CD8-positive, alpha-beta memory T cell (primary cell): Measurements from ENCODE around the gene OSBPL1A. TPM values are rescaled to one million over a fixed set of nuclear protein-coding genes. Genes with fewer than 3 reads are reported as not detected.
"Not testable (repeated sequence)": the region's sequence is repeated elsewhere in the genome, so short reads cannot be mapped to it uniquely, and the experiment has no call there.

ENCODE experiments used
- CTCF ChIA-PET: fragments of 350-600 bp; sonication (Branson Sonifier 250); formaldehyde crosslinking; loops from one replicate; lab custom pipeline; 2021; ENCODE audit warnings: antibody characterized with exemption; lab: Charles Lee
- POLR2A ChIA-PET: fragments of 350-600 bp; sonication (Branson Sonifier 250); formaldehyde crosslinking; loops from one replicate; lab custom pipeline; 2021; ENCODE audit warnings: antibody characterized with exemption; lab: Charles Lee
- DNase-seq, 5 donors: peaks; one replicate each; pipeline versions ENCODE4 v3.0.0 to v3.0.0-alpha.2; 2020 to 2022; ENCODE audit warnings: mixed read lengths in 1 of 5
- H3K27ac ChIP-seq: one replicate; pipeline ENCODE4 v1.7.0; 2013; ENCODE audit warnings: low read depth, mild to moderate bottlenecking, low read length, moderate library complexity
- H3K27me3 ChIP-seq: 2 replicates; pipeline ENCODE4 v1.7.0; 2013; ENCODE audit warnings: low read length, mild to moderate bottlenecking; ENCODE audit not compliant: insufficient read depth, poor library complexity, severe bottlenecking
- H3K36me3 ChIP-seq: 2 replicates; pipeline ENCODE4 v1.7.0; 2013; ENCODE audit warnings: mild to moderate bottlenecking, low read length, moderate library complexity; ENCODE audit not compliant: insufficient read depth
- H3K4me1 ChIP-seq: 2 replicates; pipeline ENCODE4 v1.7.0; 2013; ENCODE audit warnings: mild to moderate bottlenecking, low read length, moderate library complexity; ENCODE audit not compliant: insufficient read depth
- H3K4me3 ChIP-seq: 2 replicates; pipeline ENCODE4 v1.7.0; 2013; ENCODE audit warnings: mild to moderate bottlenecking, low read length
- H3K9me3 ChIP-seq: 2 replicates; pipeline ENCODE4 v1.7.0; 2013; ENCODE audit warnings: mild to moderate bottlenecking, low read length
- H3K27ac Mint-ChIP-seq, 8 donors: one replicate each; pipeline ENCODE4 v1.8.0; 2020 to 2021; ENCODE audit warnings: mixed read lengths in 8 of 8, mild to moderate bottlenecking in 6 of 8, inconsistent platforms in 3 of 8, moderate library complexity in 3 of 8
- H3K27me3 Mint-ChIP-seq, 2 donors: one replicate each; pipeline ENCODE4 v1.8.0; 2020 to 2021; ENCODE audit warnings: mixed read lengths in 2 of 2, mild to moderate bottlenecking in 1 of 2, moderate library complexity in 1 of 2
- H3K36me3 Mint-ChIP-seq, 3 donors: one replicate each; pipeline ENCODE4 v1.8.0; 2020 to 2021; ENCODE audit warnings: mixed read lengths in 3 of 3, inconsistent platforms in 1 of 3, mild to moderate bottlenecking in 1 of 3
- H3K4me1 Mint-ChIP-seq, 3 donors: one replicate each; pipeline ENCODE4 v1.8.0; 2020 to 2021; ENCODE audit warnings: mixed read lengths in 3 of 3, inconsistent platforms in 1 of 3, mild to moderate bottlenecking in 1 of 3
- H3K4me3 Mint-ChIP-seq, 7 donors: one replicate each; pipeline ENCODE4 v1.8.0; 2020 to 2021; ENCODE audit warnings: mixed read lengths in 7 of 7, mild to moderate bottlenecking in 6 of 7, moderate library complexity in 4 of 7, inconsistent platforms in 2 of 7
- H3K9me3 Mint-ChIP-seq, 5 donors: one replicate each; pipeline ENCODE4 v1.8.0; 2020 to 2022; ENCODE audit warnings: mixed read lengths in 5 of 5, mild to moderate bottlenecking in 3 of 5, moderate library complexity in 2 of 5, inconsistent platforms in 1 of 5
- polyA plus RNA-seq: library from polyadenylated mRNA; unstranded; fragments of 300-500 nt; fragmentation: Illumina TruSeq; gene quantifications from one replicate; pipeline ENCODE4 v1.2.3, GENCODE V29; 2021
- total RNA-seq, 2 experiments: library from RNA; stranded (reverse); gene quantifications; one replicate each; pipeline ENCODE4 v1.2.3, GENCODE V29; 2021

The OSBPL1A gene
- total and polyA plus RNA-seq, 3 experiments from 2014 or later = 1.3 to 2.5 (median 1.5) TPM

DNA sequence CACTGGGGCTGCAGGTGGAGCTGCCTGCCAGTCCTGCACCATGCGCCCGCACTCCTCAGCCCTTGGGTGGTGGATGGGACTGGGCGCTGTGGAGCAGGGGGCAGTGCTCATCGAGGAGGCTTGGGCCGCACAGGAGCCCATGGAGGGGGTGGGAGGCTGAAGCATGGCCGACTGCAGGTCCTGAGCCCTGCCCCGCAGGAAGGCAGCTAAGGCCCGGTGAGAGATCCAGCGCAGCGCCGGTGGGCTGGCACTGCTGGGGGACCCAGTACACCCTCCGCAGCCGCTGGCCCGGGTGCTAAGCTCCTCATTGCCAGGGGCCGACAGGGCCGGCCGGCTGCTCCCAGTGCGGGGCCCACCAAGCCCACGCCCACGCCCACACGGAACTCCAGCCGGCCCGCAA lies 21.1 kb downstream of the OSBPL1A start:
- H3K4me3 ChIP-seq, H3K9me3 Mint-ChIP-seq, H3K4me1 ChIP-seq, H3K27ac Mint-ChIP-seq, H3K27me3 ChIP-seq, H3K9me3 ChIP-seq, DNase-seq, H3K4me1 Mint-ChIP-seq, POLR2A ChIA-PET, H3K36me3 Mint-ChIP-seq, CTCF ChIA-PET, H3K36me3 ChIP-seq, H3K27ac ChIP-seq, H3K4me3 Mint-ChIP-seq: not testable (repeated sequence)
- H3K27me3 Mint-ChIP-seq = peaks cover 3 to 10% of the 10 kb centered on the region in 2 donors

- Mint-ChIP-seq H3K27ac (no peak overlapping the region), H3K27me3 (peaks cover 0 to 7% of the 10 kb centered on the region in 2 donors), H3K9me3 (no peaks in the 10 kb centered on the region), H3K4me1 (peaks cover 0 to 14% (median 0%) of the 10 kb centered on the region in 3 donors), H3K36me3 (no peaks in the 10 kb centered on the region), H3K4me3 (no peak overlapping the region)
- H3K4me3 ChIP-seq = no peak overlapping the region
- H3K27me3 ChIP-seq = no peaks in the 10 kb centered on the region
- DNase-seq = no peak
- ChIA-PET POLR2A (no interaction called here), CTCF (no interaction called here)
- H3K4me1 ChIP-seq = peaks cover 6% of the 10 kb centered on the region
- no peak overlapping the region for H3K27ac ChIP-seq
- H3K9me3 ChIP-seq = no peaks in the 10 kb centered on the region
- H3K36me3 ChIP-seq = no peaks in the 10 kb centered on the region
Observed at GRCh38 chr18:24373328-24373727, 24.3 kb downstream of the OSBPL1A start.

DNA sequence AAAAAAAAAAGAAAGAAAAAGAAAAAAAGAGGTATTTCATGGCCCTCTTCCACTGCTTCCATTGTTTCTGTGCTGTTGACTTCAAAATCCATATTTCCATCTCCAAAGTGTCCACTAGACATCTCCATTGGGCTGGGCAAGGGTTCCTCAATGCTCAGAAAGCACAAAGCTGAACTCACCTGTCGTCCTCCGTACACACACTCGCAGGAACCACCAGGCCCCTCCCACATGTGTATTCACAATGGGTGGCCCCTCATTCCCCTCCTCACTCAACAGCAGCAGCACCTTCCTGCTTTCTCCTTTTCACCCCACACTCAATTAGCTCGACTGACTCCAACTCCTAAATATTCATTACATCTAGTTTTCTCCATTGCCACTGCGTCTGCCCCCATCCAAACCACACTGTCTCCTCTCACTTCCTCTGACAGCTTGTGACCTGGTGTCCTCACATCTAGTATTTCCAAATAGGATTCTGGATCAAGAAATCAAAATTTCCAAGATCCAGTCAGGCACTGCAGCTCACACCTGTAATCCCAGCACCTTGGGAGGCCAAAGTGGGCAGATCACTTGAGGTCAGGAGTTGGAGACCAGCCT lies 25.2 kb downstream of the OSBPL1A start:
- Histone ChIP-seq H3K4me1 (peaks cover 6% of the 10 kb centered on the region), H3K27ac (no peak overlapping the region), H3K4me3 (no peak overlapping the region), H3K36me3 (no peaks in the 10 kb centered on the region), H3K27me3 (no peaks in the 10 kb centered on the region), H3K9me3 (no peaks in the 10 kb centered on the region)
- H3K4me1 Mint-ChIP-seq = peaks cover 0 to 16% (median 0%) of the 10 kb centered on the region in 3 donors
- H3K27me3 Mint-ChIP-seq = peaks cover 0 to 7% of the 10 kb centered on the region in 2 donors
- POLR2A ChIA-PET = no interaction called here
- peak overlapping the region in 1 of 8 donors; percentile 22 for H3K27ac Mint-ChIP-seq
- no peak for DNase-seq
- CTCF ChIA-PET = no interaction called here
- H3K36me3 Mint-ChIP-seq = no peaks in the 10 kb centered on the region
- no peaks in the 10 kb centered on the region for H3K9me3 Mint-ChIP-seq
- no peak overlapping the region for H3K4me3 Mint-ChIP-seq

GRCh38 chr18:24370120-24370519 lies 27.5 kb downstream of the OSBPL1A start:
- Histone ChIP-seq H3K36me3 (no peaks in the 10 kb centered on the region), H3K9me3 (no peaks in the 10 kb centered on the region), H3K4me1 (peaks cover 6% of the 10 kb centered on the region), H3K27me3 (no peaks in the 10 kb centered on the region), H3K4me3 (no peak overlapping the region), H3K27ac (no peak overlapping the region)
- DNase-seq = no peak
- Mint-ChIP-seq H3K27ac (peak overlapping the region in 1 of 8 donors; percentile 18), H3K4me3 (no peak overlapping the region), H3K9me3 (no peaks in the 10 kb centered on the region), H3K36me3 (no peaks in the 10 kb centered on the region), H3K27me3 (peaks cover 1 to 7% of the 10 kb centered on the region in 2 donors), H3K4me1 (peaks cover 0 to 16% (median 0%) of the 10 kb centered on the region in 3 donors)
- CTCF ChIA-PET = interaction anchor here (1.9 kb wide), 1 partner anchor 11 kb away, joined by 4 read pairs; no protein-coding TSS in a partner anchor
- POLR2A ChIA-PET = no interaction called here

DNA sequence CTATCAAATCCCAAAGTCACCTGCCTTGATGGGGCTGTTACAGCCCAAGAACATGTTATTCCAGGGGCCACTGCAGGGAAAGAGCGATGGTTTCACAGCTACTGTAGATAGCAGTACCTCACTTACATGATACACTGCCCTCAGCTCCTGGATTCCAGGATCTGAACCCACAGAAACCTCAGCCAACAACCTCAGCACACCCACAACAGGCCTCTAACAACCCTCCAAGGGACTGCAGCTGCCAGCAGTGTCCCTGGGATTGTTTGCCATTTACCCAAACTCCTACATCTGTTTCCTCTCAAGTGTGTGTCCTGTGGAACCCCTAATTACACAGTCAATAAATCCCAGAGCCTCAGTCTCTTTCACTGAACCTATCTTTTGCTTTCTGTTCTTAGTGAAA lies 28.2 kb downstream of the OSBPL1A start:
- Mint-ChIP-seq H3K27ac (no peak overlapping the region), H3K9me3 (no peaks in the 10 kb centered on the region), H3K4me3 (no peak overlapping the region), H3K27me3 (peaks cover 1 to 7% of the 10 kb centered on the region in 2 donors), H3K36me3 (no peaks in the 10 kb centered on the region), H3K4me1 (peaks cover 0 to 16% (median 0%) of the 10 kb centered on the region in 3 donors)
- CTCF ChIA-PET = interaction anchor here (1.9 to 2.2 kb wide), 2 partner anchors 10 to 12 kb away, joined by 4 to 13 read pairs; no protein-coding TSS in a partner anchor
- peaks cover 6% of the 10 kb centered on the region for H3K4me1 ChIP-seq
- no peak overlapping the region for H3K27ac ChIP-seq
- no peak overlapping the region for H3K4me3 ChIP-seq
- no peak for DNase-seq
- H3K27me3 ChIP-seq = no peaks in the 10 kb centered on the region
- POLR2A ChIA-PET = no interaction called here
- no peaks in the 10 kb centered on the region for H3K9me3 ChIP-seq
- no peaks in the 10 kb centered on the region for H3K36me3 ChIP-seq

DNA sequence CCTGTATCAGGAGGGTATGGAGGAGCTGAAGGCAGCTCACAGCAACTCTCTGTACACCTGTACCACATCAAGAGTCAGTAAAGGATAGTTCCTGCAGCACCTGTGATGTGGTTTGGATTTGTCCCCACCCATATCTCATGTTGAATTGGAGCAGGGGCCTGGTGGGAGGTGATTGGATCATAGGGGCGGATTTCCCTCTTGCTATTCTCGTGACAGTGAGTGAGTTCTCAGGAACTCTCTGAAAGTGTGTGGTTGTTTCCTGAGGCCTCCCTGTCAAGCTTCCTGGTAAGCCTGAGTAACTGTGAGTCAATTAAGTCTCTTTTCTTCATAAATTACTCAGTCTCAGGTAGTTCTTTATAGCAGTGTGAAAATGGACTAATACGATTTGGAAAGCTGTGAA lies 28.9 kb downstream of the OSBPL1A start:
- Histone ChIP-seq H3K4me1 (peaks cover 6% of the 10 kb centered on the region), H3K4me3 (no peak overlapping the region), H3K27ac (no peak overlapping the region), H3K36me3 (no peaks in the 10 kb centered on the region), H3K27me3 (no peaks in the 10 kb centered on the region), H3K9me3 (no peaks in the 10 kb centered on the region)
- Mint-ChIP-seq H3K27ac (peak overlapping the region in 1 of 8 donors; percentile 69), H3K9me3 (no peaks in the 10 kb centered on the region), H3K27me3 (peaks cover 3 to 7% of the 10 kb centered on the region in 2 donors), H3K4me3 (no peak overlapping the region), H3K36me3 (peaks cover 0 to 1% (median 0%) of the 10 kb centered on the region in 3 donors), H3K4me1 (peaks cover 0 to 16% (median 0%) of the 10 kb centered on the region in 3 donors)
- ChIA-PET CTCF (interaction anchor here (2.2 kb wide), 1 partner anchor 9 kb away, joined by 13 read pairs; no protein-coding TSS in a partner anchor), POLR2A (no interaction called here)
- DNase-seq = no peak

GRCh38 chr18:24366328-24366727 lies 31.3 kb downstream of the OSBPL1A start:
- no peaks in the 10 kb centered on the region for H3K27me3 ChIP-seq
- peaks cover 6% of the 10 kb centered on the region for H3K4me1 ChIP-seq
- no peak overlapping the region for H3K27ac ChIP-seq
- no peaks in the 10 kb centered on the region for H3K36me3 ChIP-seq
- Mint-ChIP-seq H3K9me3 (no peaks in the 10 kb centered on the region), H3K27ac (no peak overlapping the region), H3K36me3 (peaks cover 0 to 1% (median 0%) of the 10 kb centered on the region in 3 donors), H3K4me3 (no peak overlapping the region), H3K27me3 (peaks cover 0 to 3% of the 10 kb centered on the region in 2 donors), H3K4me1 (peaks cover 0 to 16% (median 0%) of the 10 kb centered on the region in 3 donors)
- no peak overlapping the region for H3K4me3 ChIP-seq
- CTCF ChIA-PET = no interaction called here
- no peaks in the 10 kb centered on the region for H3K9me3 ChIP-seq
- DNase-seq = no peak
- POLR2A ChIA-PET = no interaction called here

DNA sequence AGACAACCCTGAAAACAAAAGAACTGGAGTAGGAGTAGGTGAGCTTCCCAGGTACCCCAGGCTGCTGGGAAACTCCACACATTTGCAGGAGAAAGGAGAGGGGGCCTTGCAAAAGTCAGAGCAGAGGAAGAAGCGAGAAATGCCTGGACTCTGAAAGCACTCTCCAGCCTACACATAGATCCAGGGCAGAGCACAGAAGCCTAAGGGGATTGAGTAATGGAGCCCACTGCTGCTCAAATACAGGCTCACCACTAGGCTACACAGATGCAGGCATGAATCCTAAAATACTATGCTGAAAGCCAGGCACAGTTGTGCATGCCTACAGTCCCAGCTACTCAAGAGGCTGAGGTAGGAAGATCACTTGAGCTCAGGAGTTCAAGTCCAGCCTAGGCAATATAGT lies 33.4 kb downstream of the OSBPL1A start:
- Histone ChIP-seq H3K9me3 (no peaks in the 10 kb centered on the region), H3K27me3 (no peaks in the 10 kb centered on the region), H3K4me3 (no peak overlapping the region), H3K4me1 (peaks cover 6% of the 10 kb centered on the region), H3K36me3 (no peaks in the 10 kb centered on the region), H3K27ac (no peak overlapping the region)
- H3K4me3 Mint-ChIP-seq = no peak overlapping the region
- no peaks in the 10 kb centered on the region for H3K9me3 Mint-ChIP-seq
- no peak for DNase-seq
- ChIA-PET CTCF (no interaction called here), POLR2A (no interaction called here)
- no peak overlapping the region for H3K27ac Mint-ChIP-seq
- H3K27me3 Mint-ChIP-seq = peaks cover 0 to 3% of the 10 kb centered on the region in 2 donors
- peaks cover 0 to 10% (median 0%) of the 10 kb centered on the region in 3 donors for H3K4me1 Mint-ChIP-seq
- peaks cover 0 to 1% (median 0%) of the 10 kb centered on the region in 3 donors for H3K36me3 Mint-ChIP-seq
